GM12875 (cell line): ENCODE results near the gene ZNF765.
A peak's percentile ranks its signal among the peaks of the same experiment; 100 is the strongest.
"Not testable (repeated sequence)": the region's sequence is repeated elsewhere in the genome, so short reads cannot be mapped to it uniquely, and the experiment has no call there.

Experiments used
- H3K4me3 ChIP-seq: one replicate; pipeline ENCODE4 v1.5.1; 2011; ENCODE audit warnings: low read depth, low read length, control low read depth
- TF ChIP-seq, protein P1 (sequence below): IDR thresholded peaks from 2 replicates; pipeline ENCODE4 v1.5.1; 2011; ENCODE audit warnings: low read depth, mild to moderate bottlenecking, control low read depth, inconsistent platforms, low read length, moderate library complexity, borderline replicate concordance; ENCODE audit not compliant: insufficient read depth

Gene ZNF765

DNA sequence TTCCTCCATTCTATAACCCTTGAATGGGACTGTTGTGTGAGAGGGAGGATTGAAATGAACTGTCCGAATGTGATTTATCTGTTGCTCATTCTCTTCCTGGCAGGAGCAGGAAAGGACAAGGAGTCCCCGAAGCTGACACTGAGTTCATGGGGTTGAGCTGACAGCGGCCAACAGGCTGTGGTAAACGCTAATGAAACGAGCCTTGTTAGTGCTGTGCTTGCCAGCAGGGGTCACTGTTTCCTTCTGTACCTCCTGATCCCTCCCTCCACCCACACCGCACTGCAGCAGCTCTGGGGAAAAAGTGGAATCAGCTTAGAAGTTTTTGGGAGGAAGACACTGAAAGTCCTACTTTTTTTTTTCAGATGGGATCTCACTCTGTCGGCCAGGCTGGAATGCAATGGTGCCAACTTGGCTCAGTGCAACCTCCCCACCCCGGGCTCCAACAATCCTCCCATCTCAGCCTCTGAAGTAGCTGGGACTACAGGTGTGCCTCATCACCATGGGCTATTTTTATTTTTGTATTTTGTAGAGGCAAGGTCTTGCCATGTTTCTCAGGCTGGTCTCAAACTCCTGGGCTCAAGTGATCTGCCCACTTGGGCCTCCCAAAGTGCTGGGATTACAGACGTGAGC lies 30.1 kb downstream of the ZNF765 start:
- TF ChIP-seq, protein P1, sequence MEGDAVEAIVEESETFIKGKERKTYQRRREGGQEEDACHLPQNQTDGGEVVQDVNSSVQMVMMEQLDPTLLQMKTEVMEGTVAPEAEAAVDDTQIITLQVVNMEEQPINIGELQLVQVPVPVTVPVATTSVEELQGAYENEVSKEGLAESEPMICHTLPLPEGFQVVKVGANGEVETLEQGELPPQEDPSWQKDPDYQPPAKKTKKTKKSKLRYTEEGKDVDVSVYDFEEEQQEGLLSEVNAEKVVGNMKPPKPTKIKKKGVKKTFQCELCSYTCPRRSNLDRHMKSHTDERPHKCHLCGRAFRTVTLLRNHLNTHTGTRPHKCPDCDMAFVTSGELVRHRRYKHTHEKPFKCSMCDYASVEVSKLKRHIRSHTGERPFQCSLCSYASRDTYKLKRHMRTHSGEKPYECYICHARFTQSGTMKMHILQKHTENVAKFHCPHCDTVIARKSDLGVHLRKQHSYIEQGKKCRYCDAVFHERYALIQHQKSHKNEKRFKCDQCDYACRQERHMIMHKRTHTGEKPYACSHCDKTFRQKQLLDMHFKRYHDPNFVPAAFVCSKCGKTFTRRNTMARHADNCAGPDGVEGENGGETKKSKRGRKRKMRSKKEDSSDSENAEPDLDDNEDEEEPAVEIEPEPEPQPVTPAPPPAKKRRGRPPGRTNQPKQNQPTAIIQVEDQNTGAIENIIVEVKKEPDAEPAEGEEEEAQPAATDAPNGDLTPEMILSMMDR: peak; percentile 61
- H3K4me3 ChIP-seq: no peak overlapping the region

DNA sequence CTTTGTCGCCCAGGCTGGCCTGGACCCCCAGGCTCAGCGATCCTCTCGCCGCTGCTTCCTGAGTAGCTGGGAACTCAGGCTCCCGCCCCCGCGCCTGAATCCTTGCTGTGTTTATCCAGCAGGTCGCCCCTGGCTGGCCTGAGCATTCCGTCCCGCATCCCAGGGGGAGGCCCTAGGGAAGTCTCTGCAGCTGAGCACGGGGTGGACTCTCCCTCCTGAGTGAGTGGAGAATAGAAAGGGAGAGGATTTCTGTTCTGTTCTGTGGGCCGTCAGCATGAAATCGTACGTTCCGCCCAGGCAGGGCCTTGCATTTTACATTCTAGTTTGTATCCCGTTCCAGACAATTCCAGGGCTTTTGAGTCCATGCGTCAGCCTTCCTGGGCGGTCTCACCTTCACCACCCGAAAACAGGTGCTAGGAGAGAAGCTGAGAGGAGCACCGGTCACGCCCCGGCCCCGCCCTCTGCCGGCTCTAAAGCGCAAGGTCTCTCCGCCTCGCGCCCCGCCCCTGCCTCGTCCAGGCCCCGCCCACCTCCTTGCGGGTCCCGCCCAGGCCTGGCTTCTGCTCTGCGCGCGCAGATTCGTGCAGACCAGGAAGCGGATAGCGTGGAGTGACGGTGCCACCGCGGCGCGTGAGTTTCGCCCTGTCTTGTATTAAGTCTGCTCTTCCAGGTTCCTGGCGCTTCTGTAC lies 36.6 kb downstream of the ZNF765 start, which contains the start of gene ZNF761:
ZNF761 (plus strand) TSS at position 586 of the 689 bp plus-strand sequence. CDS start 15,285 bp downstream, outside the sequence.
- TF ChIP-seq, protein P1: peak; percentile 38; the same call in 1 of the 2 replicates
- peak within 1 kb of the TSS; percentile 66 for H3K4me3 ChIP-seq

GRCh38 chr19:53432088-53432661 lies 37.2 kb downstream of the ZNF765 start:
- H3K4me3 ChIP-seq: peak overlapping the region; percentile 66
- TF ChIP-seq, protein P1: no peak

DNA sequence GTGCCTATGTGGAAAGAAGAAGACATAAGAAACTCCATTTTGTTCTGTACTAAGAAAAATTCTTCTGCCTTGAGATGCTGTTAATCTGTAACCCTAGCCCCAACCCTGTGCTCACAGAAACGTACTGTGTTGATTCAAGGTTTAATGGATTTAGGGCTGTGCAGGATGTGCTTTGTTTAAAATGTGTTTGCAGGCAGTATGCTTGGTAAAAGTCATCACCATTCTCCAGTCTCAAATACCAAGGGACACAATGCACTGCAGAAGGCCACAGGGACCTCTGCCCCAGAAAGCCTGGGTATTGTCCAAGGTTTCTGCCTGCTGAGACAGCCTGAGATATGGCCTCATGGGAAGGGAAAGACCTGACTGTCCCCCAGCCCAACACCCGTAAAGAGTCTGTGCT lies 48.9 kb downstream of the ZNF765 start:
- not testable (repeated sequence) for H3K4me3 ChIP-seq

DNA sequence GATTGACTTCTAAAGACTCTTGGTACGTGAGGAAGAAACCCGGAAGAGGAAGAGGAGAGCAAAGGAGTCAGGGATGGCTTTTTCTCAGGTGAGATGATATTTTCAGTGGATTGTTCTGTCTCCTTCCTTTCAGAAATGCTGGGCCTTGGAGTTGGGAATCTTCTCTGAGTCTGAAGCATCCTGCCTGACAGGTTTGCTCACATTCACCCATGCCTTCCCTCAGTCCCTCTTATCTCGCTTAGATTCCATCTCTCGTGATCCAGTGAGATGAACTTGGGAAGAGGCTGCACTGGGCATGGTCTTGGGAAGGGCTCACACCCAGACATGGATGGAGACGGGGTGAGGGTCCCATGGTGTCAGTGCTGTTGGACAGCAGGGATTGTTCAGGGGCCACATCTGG lies 52.2 kb downstream of the ZNF765 start:
- H3K4me3 ChIP-seq: not testable (repeated sequence)

DNA sequence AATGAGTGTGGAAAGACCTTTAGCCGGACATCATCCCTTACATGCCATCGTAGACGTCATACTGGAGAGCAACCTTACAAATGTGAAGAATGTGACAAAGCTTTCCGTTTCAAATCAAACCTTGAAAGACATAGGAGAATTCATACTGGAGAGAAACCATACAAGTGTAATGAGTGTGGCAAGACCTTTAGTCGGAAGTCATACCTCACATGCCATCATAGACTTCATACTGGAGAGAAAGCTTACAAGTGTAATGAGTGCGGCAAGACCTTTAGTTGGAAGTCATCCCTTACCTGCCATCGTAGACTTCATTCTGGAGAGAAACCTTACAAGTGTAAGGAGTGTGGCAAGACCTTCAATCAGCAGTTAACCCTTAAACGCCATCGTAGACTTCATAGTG lies 60.9 kb downstream of the ZNF765 start:
- no peak overlapping the region for H3K4me3 ChIP-seq
- TF ChIP-seq, protein P1: no peak

DNA sequence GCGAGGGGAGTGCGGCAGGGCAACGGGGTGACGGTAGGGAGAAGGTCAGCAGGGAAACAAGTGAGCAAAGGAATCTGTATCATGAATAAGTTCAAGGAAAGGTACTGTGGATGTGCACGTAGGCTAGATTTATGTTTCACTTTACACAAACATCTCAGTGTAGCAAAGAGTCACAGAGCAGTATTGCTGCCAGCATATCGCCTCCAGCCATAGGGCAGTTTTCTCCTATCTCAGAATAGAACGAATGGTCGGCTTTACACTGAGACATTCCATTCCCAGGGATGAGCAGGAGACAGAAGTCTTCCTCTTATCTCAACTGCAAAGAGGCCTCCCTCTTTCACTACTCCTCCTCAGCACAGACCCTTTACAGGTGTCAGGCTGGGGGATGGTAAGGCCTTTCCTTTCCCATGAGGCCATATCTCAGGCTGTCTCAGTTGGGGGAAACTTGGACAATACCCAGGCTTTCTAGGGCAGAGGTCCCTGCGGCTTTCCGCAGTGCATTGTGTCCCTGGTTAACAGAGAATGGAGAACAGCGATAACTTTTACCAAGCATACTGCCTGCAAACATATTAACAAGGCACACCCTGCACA lies 65.3 kb downstream of the ZNF765 start:
- H3K4me3 ChIP-seq: not testable (repeated sequence)

- TF ChIP-seq, protein P1: no peak
- no peak overlapping the region for H3K4me3 ChIP-seq
These were observed 66.9 kb downstream of the ZNF765 start for GRCh38 chr19:53461866-53462265.
